Measurements from ENCODE around the gene SLC6A6.

The SLC6A6 gene

GRCh38 chr3:14404186-14404585, 1.8 kb downstream of the SLC6A6 start:
- no peaks in the 10 kb centered on the region for H4K20me1 ChIP-seq (ENCODE audit: insufficient read depth, low read length)
- no peaks in the 10 kb centered on the region for H3K9me2 ChIP-seq (ENCODE audit: low read depth, low read length)
- peaks cover 62% of the 10 kb centered on the region for H3K4me1 ChIP-seq (ENCODE audit: insufficient read depth, low read length, severe bottlenecking)
- H3K4me2 ChIP-seq (ENCODE audit: low read length), result peak overlapping the region; percentile 97
- no peaks in the 10 kb centered on the region for H3F3A ChIP-seq (ENCODE audit: insufficient read depth, low read length)
- H3K27me3 ChIP-seq (ENCODE audit: insufficient read depth, low read length), result no peaks in the 10 kb centered on the region
- TF ChIP-seq EZH2 (IDR thresholded peaks at IDR 0.05; ENCODE audit: borderline replicate concordance, low read length) (no peak), CTCF (IDR thresholded peaks at IDR 0.05; ENCODE audit: low read length) (no peak)
- no peaks in the 10 kb centered on the region for H3K9me3 ChIP-seq (ENCODE audit: low read length)
- H3K9ac ChIP-seq (ENCODE audit: low read length), result peak overlapping the region; percentile 96
- H2AFZ ChIP-seq (ENCODE audit: low read length), result no peak overlapping the region
- peaks cover 61% of the 10 kb centered on the region for H3K79me2 ChIP-seq (ENCODE audit: insufficient read depth, low read length)
- peak overlapping the region; percentile 87 for H3K4me3 ChIP-seq (ENCODE audit: low read depth, low read length, poor library complexity, severe bottlenecking)
- peaks cover 28% of the 10 kb centered on the region; the same call in 1 of the 2 replicates for H3K36me3 ChIP-seq (ENCODE audit: insufficient read depth, low read length)
- peak overlapping the region; percentile 84 for H3K27ac ChIP-seq (ENCODE audit: low read depth, low read length, poor library complexity, severe bottlenecking)

GRCh38 chr3:14404631-14405359, 2.4 kb downstream of the SLC6A6 start:
- Histone ChIP-seq H3K4me1 (ENCODE audit: insufficient read depth, low read length, severe bottlenecking) (peaks cover 68% of the 10 kb centered on the region), H3K9me3 (ENCODE audit: low read length) (no peaks in the 10 kb centered on the region), H3K4me2 (ENCODE audit: low read length) (peak overlapping the region; percentile 97), H3K27ac (ENCODE audit: low read depth, low read length, poor library complexity, severe bottlenecking) (peak overlapping the region; percentile 79), H2AFZ (ENCODE audit: low read length) (no peak overlapping the region), H3K79me2 (ENCODE audit: insufficient read depth, low read length) (peaks cover 66% of the 10 kb centered on the region), H3K9ac (ENCODE audit: low read length) (peak overlapping the region; percentile 96), H4K20me1 (ENCODE audit: insufficient read depth, low read length) (no peaks in the 10 kb centered on the region), H3K27me3 (ENCODE audit: insufficient read depth, low read length) (no peaks in the 10 kb centered on the region), H3K4me3 (ENCODE audit: low read depth, low read length, poor library complexity, severe bottlenecking) (peak overlapping the region; percentile 87), H3F3A (ENCODE audit: insufficient read depth, low read length) (no peaks in the 10 kb centered on the region), H3K9me2 (ENCODE audit: low read depth, low read length) (no peaks in the 10 kb centered on the region), H3K36me3 (ENCODE audit: insufficient read depth, low read length) (peaks cover 28% of the 10 kb centered on the region; the same call in 1 of the 2 replicates)
- TF ChIP-seq CTCF (IDR thresholded peaks at IDR 0.05; ENCODE audit: low read length), result no peak
- TF ChIP-seq EZH2 (IDR thresholded peaks at IDR 0.05; ENCODE audit: borderline replicate concordance, low read length), result no peak

- Histone ChIP-seq H3K4me3 (ENCODE audit: low read depth, low read length, poor library complexity, severe bottlenecking) (peak overlapping the region; percentile 87), H3F3A (ENCODE audit: insufficient read depth, low read length) (no peaks in the 10 kb centered on the region), H3K79me2 (ENCODE audit: insufficient read depth, low read length) (peaks cover 66% of the 10 kb centered on the region), H3K27ac (ENCODE audit: low read depth, low read length, poor library complexity, severe bottlenecking) (peak overlapping the region; percentile 79), H2AFZ (ENCODE audit: low read length) (no peak overlapping the region), H3K4me2 (ENCODE audit: low read length) (peak overlapping the region; percentile 97), H3K4me1 (ENCODE audit: insufficient read depth, low read length, severe bottlenecking) (peaks cover 75% of the 10 kb centered on the region), H3K9me3 (ENCODE audit: low read length) (no peaks in the 10 kb centered on the region), H3K9me2 (ENCODE audit: low read depth, low read length) (no peaks in the 10 kb centered on the region), H4K20me1 (ENCODE audit: insufficient read depth, low read length) (no peaks in the 10 kb centered on the region), H3K9ac (ENCODE audit: low read length) (peak overlapping the region; percentile 96; the same call in 1 of the 2 replicates), H3K27me3 (ENCODE audit: insufficient read depth, low read length) (no peaks in the 10 kb centered on the region), H3K36me3 (ENCODE audit: insufficient read depth, low read length) (peaks cover 29% of the 10 kb centered on the region; the same call in 1 of the 2 replicates)
- TF ChIP-seq CTCF (IDR thresholded peaks at IDR 0.05; ENCODE audit: low read length) (peak; percentile 19; the same call in 1 of the 2 replicates), EZH2 (IDR thresholded peaks at IDR 0.05; ENCODE audit: borderline replicate concordance, low read length) (no peak)
These were observed 3.2 kb downstream of the SLC6A6 start for GRCh38 chr3:14405360-14406238.

Measured in OCI-LY1 (cell line).